ENCODE results near the gene GSK3B.

The GSK3B gene

GRCh38 chr3:120093911-120094775, at the start of gene GSK3B:
GSK3B (minus strand) TSS chr3:120094447; CDS start chr3:120093434, 1,013 bp downstream.
- DNase-seq, result peak; percentile 99

- DNase-seq, result no peak
Measured at GRCh38 chr3:120143676-120144075, 49.4 kb upstream of the GSK3B start.

- no peak for DNase-seq
Measured at GRCh38 chr3:120142236-120142635, 48.0 kb upstream of the GSK3B start.

- no peak for DNase-seq
Measured at GRCh38 chr3:120140098-120140742, 46.0 kb upstream of the GSK3B start.

- DNase-seq, result no peak
Measured at GRCh38 chr3:120139140-120139539, 44.9 kb upstream of the GSK3B start.

GRCh38 chr3:120137548-120137947, 43.3 kb upstream of the GSK3B start:
- no peak for DNase-seq

GRCh38 chr3:120130656-120131055, 36.4 kb upstream of the GSK3B start:
- no peak for DNase-seq

- no peak for DNase-seq
Measured at GRCh38 chr3:120129718-120130513, 35.7 kb upstream of the GSK3B start.

- DNase-seq, result no peak
Measured at GRCh38 chr3:120129051-120129450, 34.8 kb upstream of the GSK3B start.

- no peak for DNase-seq
Measured at GRCh38 chr3:120125992-120126391, 31.7 kb upstream of the GSK3B start.

GRCh38 chr3:120119846-120120510, 25.7 kb upstream of the GSK3B start:
- no peak for DNase-seq

GRCh38 chr3:120114981-120115380, 20.7 kb upstream of the GSK3B start:
- no peak for DNase-seq

- no peak for DNase-seq
Measured at GRCh38 chr3:120114376-120114775, 20.1 kb upstream of the GSK3B start.

GRCh38 chr3:120113128-120114116, 19.2 kb upstream of the GSK3B start:
- DNase-seq, result no peak

- no peak for DNase-seq
Measured at GRCh38 chr3:120111898-120112297, 17.7 kb upstream of the GSK3B start.

GRCh38 chr3:120103276-120103675, 9.0 kb upstream of the GSK3B start:
- no peak for DNase-seq

GRCh38 chr3:120102674-120103073, 8.4 kb upstream of the GSK3B start:
- DNase-seq, result no peak

- DNase-seq, result no peak
Measured at GRCh38 chr3:120102232-120102631, 8.0 kb upstream of the GSK3B start.

GRCh38 chr3:120101624-120102023, 7.4 kb upstream of the GSK3B start:
- no peak for DNase-seq

GRCh38 chr3:120100711-120101110, 6.5 kb upstream of the GSK3B start:
- no peak for DNase-seq

GRCh38 chr3:120098710-120099109, 4.5 kb upstream of the GSK3B start:
- DNase-seq, result no peak

GRCh38 chr3:120095979-120096426, 1.8 kb upstream of the GSK3B start:
- no peak for DNase-seq

Measured in activated CD4-positive, alpha-beta T cell treated with anti-CD3 and anti-CD28 coated beads, Interleukin-2, amount 50 U/mL, for 1 hour (primary cell).